ENCODE measurements around the gene SLC2A13.
"Not testable (repeated sequence)": the region's sequence is repeated elsewhere in the genome, so short reads cannot be mapped to it uniquely, and the experiment has no call there.

SLC2A13 gene

GRCh38 chr12:39860695-39861094 is 245.2 kb downstream of the SLC2A13 start:
- DNase-seq = no peak

GRCh38 chr12:39853003-39853402 is 252.9 kb downstream of the SLC2A13 start:
- no peak for DNase-seq

GRCh38 chr12:39852346-39852745 is 253.5 kb downstream of the SLC2A13 start:
- DNase-seq = no peak

- not testable (repeated sequence) for DNase-seq
Observed at GRCh38 chr12:39848218-39848617, 257.7 kb downstream of the SLC2A13 start.

- no peak for DNase-seq
Observed at GRCh38 chr12:39846971-39847650, 258.8 kb downstream of the SLC2A13 start.

GRCh38 chr12:39846304-39846703 is 259.6 kb downstream of the SLC2A13 start:
- DNase-seq = no peak

- no peak for DNase-seq
Observed at GRCh38 chr12:39840422-39840821, 265.5 kb downstream of the SLC2A13 start.

GRCh38 chr12:39839072-39839471 is 266.8 kb downstream of the SLC2A13 start:
- DNase-seq = no peak

- DNase-seq = no peak
Observed at GRCh38 chr12:39835517-39836489, 270.1 kb downstream of the SLC2A13 start.

GRCh38 chr12:39831587-39832315 is 274.1 kb downstream of the SLC2A13 start:
- DNase-seq = peak; percentile 14

GRCh38 chr12:39830852-39831520 is 274.9 kb downstream of the SLC2A13 start:
- no peak for DNase-seq

- no peak for DNase-seq
Observed at GRCh38 chr12:39830171-39830570, 275.7 kb downstream of the SLC2A13 start.

GRCh38 chr12:39824505-39825212 is 281.2 kb downstream of the SLC2A13 start:
- no peak for DNase-seq

GRCh38 chr12:39816671-39817185 is 289.2 kb downstream of the SLC2A13 start:
- no peak for DNase-seq

- no peak for DNase-seq
Observed at GRCh38 chr12:39815746-39816145, 290.1 kb downstream of the SLC2A13 start.

- DNase-seq = no peak
Observed at GRCh38 chr12:39814626-39815025, 291.3 kb downstream of the SLC2A13 start.

GRCh38 chr12:39813776-39814175 is 292.1 kb downstream of the SLC2A13 start:
- no peak for DNase-seq

GRCh38 chr12:39812456-39812855 is 293.4 kb downstream of the SLC2A13 start:
- not testable (repeated sequence) for DNase-seq

GRCh38 chr12:39807043-39807442 is 298.8 kb downstream of the SLC2A13 start:
- DNase-seq = peak; percentile 39

GRCh38 chr12:39805651-39806050 is 300.2 kb downstream of the SLC2A13 start:
- DNase-seq = peak; percentile 80

- DNase-seq = no peak
Observed at GRCh38 chr12:39804898-39805297, 301.0 kb downstream of the SLC2A13 start.

- DNase-seq = no peak
Observed at GRCh38 chr12:39804479-39804878, 301.4 kb downstream of the SLC2A13 start.
